Esophagus (tissue), 2 donors: ENCODE data around the gene ATP7A. TPM values are rescaled to one million over a fixed set of nuclear protein-coding genes. Genes with fewer than 3 reads are reported as not detected.
"Not testable (repeated sequence)": the region's sequence is repeated elsewhere in the genome, so short reads cannot be mapped to it uniquely, and the experiment has no call there.

Experiments
- H3K27ac ChIP-seq, 2 donors: one replicate each; pipeline ENCODE4 v1.5.1; 2013; ENCODE audit warnings: low read depth in 2 of 2, mild to moderate bottlenecking in 2 of 2, inconsistent platforms in 1 of 2, low read length in 1 of 2, moderate library complexity in 1 of 2
- H3K27me3 ChIP-seq, 2 donors: one replicate each; pipeline ENCODE4 v1.6.1; 2013; ENCODE audit warnings: low read length in 2 of 2, control low read depth in 1 of 2, mild to moderate bottlenecking in 1 of 2; ENCODE audit not compliant: insufficient read depth in 2 of 2, control insufficient read depth in 1 of 2
- H3K36me3 ChIP-seq, 2 donors: one replicate each; pipeline ENCODE4 v1.6.1; 2013; ENCODE audit warnings: low read length in 1 of 2; ENCODE audit not compliant: control insufficient read depth in 2 of 2, insufficient read depth in 2 of 2
- H3K4me1 ChIP-seq, 2 donors: one replicate each; pipeline ENCODE4 v1.6.1; 2013; ENCODE audit warnings: low read length in 1 of 2; ENCODE audit not compliant: control insufficient read depth in 2 of 2, insufficient read depth in 2 of 2
- H3K4me3 ChIP-seq, 2 donors: one replicate each; pipeline ENCODE4 v1.5.1; 2013; ENCODE audit warnings: low read length in 2 of 2, mild to moderate bottlenecking in 2 of 2, low read depth in 1 of 2, moderate library complexity in 1 of 2
- H3K9me3 ChIP-seq, 2 donors: one replicate each; pipeline ENCODE4 v1.6.1; 2013; ENCODE audit warnings: mild to moderate bottlenecking in 2 of 2, low read depth in 1 of 2, low read length in 1 of 2, moderate library complexity in 1 of 2; ENCODE audit not compliant: control insufficient read depth in 2 of 2, insufficient read depth in 1 of 2
- WGBS, 2 donors: extraction: QIAGEN DNeasy Blood & Tissue Kit; methylation state at CpG; one replicate each; pipeline ENCODE4 v1.1.7; 2013; 5-methylcytosine and 5-hydroxymethylcytosine counted together
- polyA plus RNA-seq, 2 donors: library from polyadenylated mRNA; stranded (reverse); fragments of 200-250 nt; gene quantifications; one replicate each; pipeline ENCODE4 v1.2.3, GENCODE V29; 2013
- donor health status: healthy with polysubstance abuse.
- donor health status: Bipolar disorder and iron deficiency.

ATP7A gene
- polyA plus RNA-seq, 2 donors = 2.1 to 2.7 TPM

GRCh38 chrX:77938083-77938680 lies 27.7 kb downstream of the ATP7A start:
- Histone ChIP-seq H3K4me3 (no peak overlapping the region), H3K27ac (no peak overlapping the region), H3K27me3 (no peaks in the 10 kb centered on the region), H3K9me3 (no peaks in the 10 kb centered on the region), H3K36me3 (no peaks in the 10 kb centered on the region), H3K4me1 (no peaks in the 10 kb centered on the region)
- 72 to 90% methylated on average over 4 of the region's 4 CpGs for WGBS, 2 donors

GRCh38 chrX:77945031-77945430 lies 34.5 kb downstream of the ATP7A start:
- H3K27ac ChIP-seq, H3K27me3 ChIP-seq, H3K9me3 ChIP-seq, H3K36me3 ChIP-seq, H3K4me1 ChIP-seq, H3K4me3 ChIP-seq: not testable (repeated sequence)
- 92 to 96% methylated on average over 6 of the region's 6 CpGs for WGBS, 2 donors

GRCh38 chrX:77945910-77946545 lies 35.5 kb downstream of the ATP7A start:
- Histone ChIP-seq H3K36me3 (no peaks in the 10 kb centered on the region), H3K27me3 (no peaks in the 10 kb centered on the region), H3K27ac (no peak overlapping the region), H3K4me1 (no peaks in the 10 kb centered on the region), H3K4me3 (no peak overlapping the region), H3K9me3 (no peaks in the 10 kb centered on the region)
- 72 to 78% methylated on average over 7 of the region's 7 CpGs for WGBS, 2 donors

- no peaks in the 10 kb centered on the region for H3K36me3 ChIP-seq
- H3K27me3 ChIP-seq = no peaks in the 10 kb centered on the region
- H3K27ac ChIP-seq = no peak overlapping the region
- WGBS, 2 donors = 84 to 92% methylated on average over 2 of the region's 2 CpGs
- no peak overlapping the region for H3K4me3 ChIP-seq
- no peaks in the 10 kb centered on the region for H3K9me3 ChIP-seq
- H3K4me1 ChIP-seq = no peaks in the 10 kb centered on the region
Observed at GRCh38 chrX:77946571-77946970, 36.1 kb downstream of the ATP7A start.

GRCh38 chrX:77949840-77950239 lies 39.3 kb downstream of the ATP7A start:
- H3K4me1 ChIP-seq = no peaks in the 10 kb centered on the region
- H3K9me3 ChIP-seq = no peaks in the 10 kb centered on the region
- H3K27me3 ChIP-seq = no peaks in the 10 kb centered on the region
- no peak overlapping the region for H3K27ac ChIP-seq
- 42 to 51% methylated on average over 2 of the region's 2 CpGs for WGBS, 2 donors
- H3K36me3 ChIP-seq = no peaks in the 10 kb centered on the region
- H3K4me3 ChIP-seq = no peak overlapping the region

GRCh38 chrX:77952173-77952572 lies 41.7 kb downstream of the ATP7A start:
- no peaks in the 10 kb centered on the region for H3K9me3 ChIP-seq
- 46 to 74% methylated on average over 1 of the region's 1 CpG for WGBS, 2 donors
- no peak overlapping the region for H3K27ac ChIP-seq
- H3K27me3 ChIP-seq = no peaks in the 10 kb centered on the region
- H3K36me3 ChIP-seq = no peaks in the 10 kb centered on the region
- H3K4me1 ChIP-seq = no peaks in the 10 kb centered on the region
- H3K4me3 ChIP-seq = no peak overlapping the region

- Histone ChIP-seq H3K36me3 (no peaks in the 10 kb centered on the region), H3K4me1 (no peaks in the 10 kb centered on the region), H3K4me3 (no peak overlapping the region), H3K27ac (no peak overlapping the region), H3K9me3 (no peaks in the 10 kb centered on the region), H3K27me3 (no peaks in the 10 kb centered on the region)
- WGBS, 2 donors = 30 to 36% methylated on average over 1 of the region's 1 CpG
Observed at GRCh38 chrX:77953302-77953701, 42.8 kb downstream of the ATP7A start.

- H3K4me1 ChIP-seq = no peaks in the 10 kb centered on the region
- WGBS, 2 donors = 38 to 47% methylated on average over 1 of the region's 1 CpG
- H3K27me3 ChIP-seq = no peaks in the 10 kb centered on the region
- no peaks in the 10 kb centered on the region for H3K36me3 ChIP-seq
- no peaks in the 10 kb centered on the region for H3K9me3 ChIP-seq
- H3K27ac ChIP-seq = no peak overlapping the region
- H3K4me3 ChIP-seq = no peak overlapping the region
Observed at GRCh38 chrX:77953708-77954107, 43.2 kb downstream of the ATP7A start.

GRCh38 chrX:77960567-77960966 lies 50.1 kb downstream of the ATP7A start:
- no peaks in the 10 kb centered on the region for H3K4me1 ChIP-seq
- 29 to 41% methylated on average over 1 of the region's 1 CpG for WGBS, 2 donors
- no peaks in the 10 kb centered on the region for H3K27me3 ChIP-seq
- no peak overlapping the region for H3K4me3 ChIP-seq
- no peaks in the 10 kb centered on the region for H3K9me3 ChIP-seq
- no peaks in the 10 kb centered on the region for H3K36me3 ChIP-seq
- H3K27ac ChIP-seq = no peak overlapping the region

GRCh38 chrX:77961063-77961462 lies 50.6 kb downstream of the ATP7A start:
- whole genome bisulfite sequencing, 2 donors = 82 to 95% methylated on average over 2 of the region's 2 CpGs

More at GRCh38 chrX:77961063-77961462, 50.6 kb downstream of the ATP7A start:
- Histone ChIP-seq H3K27ac (no peak overlapping the region), H3K4me1 (no peaks in the 10 kb centered on the region), H3K27me3 (no peaks in the 10 kb centered on the region), H3K4me3 (no peak overlapping the region), H3K9me3 (no peaks in the 10 kb centered on the region), H3K36me3 (no peaks in the 10 kb centered on the region)
